Measurements from ENCODE around the gene PLCB1. TPM values are rescaled to one million over a fixed set of nuclear protein-coding genes. Genes with fewer than 3 reads are reported as not detected.
A peak's percentile ranks its signal among the peaks of the same experiment; 100 is the strongest.

The PLCB1 gene
- total RNA-seq, 1 donor from 2014 or later = 2.0 TPM

DNA sequence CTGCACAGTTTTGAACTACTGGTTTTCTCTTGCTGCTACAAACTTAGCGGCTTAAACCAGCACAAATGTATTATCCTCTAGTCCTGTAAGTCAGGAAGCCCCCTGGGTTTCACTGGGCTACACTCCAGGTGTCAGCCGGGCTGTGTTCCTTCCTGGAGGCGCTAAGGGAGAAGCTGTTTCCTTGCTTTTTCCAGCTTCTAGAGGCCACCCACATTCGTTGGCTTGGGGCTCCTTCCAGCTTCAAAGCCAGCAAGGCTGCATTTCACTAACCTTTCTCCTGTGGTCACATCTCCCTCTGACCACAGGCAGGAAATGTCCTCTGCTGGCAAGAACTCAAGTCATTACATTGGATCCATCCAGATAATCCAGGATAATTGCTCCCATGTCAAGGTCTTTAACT, 586.2 kb downstream of the PLCB1 start:
- DNase-seq (ENCODE audit: low read depth) = no peak

DNA sequence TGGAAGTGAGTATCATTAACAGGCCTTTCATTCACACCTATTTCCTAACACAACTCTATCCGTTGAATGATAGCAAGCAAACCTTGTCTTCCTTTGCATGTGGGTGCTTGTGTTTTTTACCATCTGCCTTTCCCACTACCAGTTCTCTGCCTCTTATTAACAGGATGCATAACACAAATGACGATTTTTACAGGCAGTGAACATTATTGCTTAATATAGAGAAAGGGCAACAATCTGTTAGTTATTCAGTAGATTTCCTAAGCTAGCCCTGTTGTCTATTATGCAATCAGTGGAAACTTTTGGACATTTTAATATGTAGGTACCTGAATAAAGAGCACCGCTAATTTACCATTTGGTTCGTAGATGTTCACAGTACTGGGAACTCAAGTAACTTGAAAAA, 588.0 kb downstream of the PLCB1 start:
- peak; percentile 78 for DNase-seq (ENCODE audit: low read depth)

DNA sequence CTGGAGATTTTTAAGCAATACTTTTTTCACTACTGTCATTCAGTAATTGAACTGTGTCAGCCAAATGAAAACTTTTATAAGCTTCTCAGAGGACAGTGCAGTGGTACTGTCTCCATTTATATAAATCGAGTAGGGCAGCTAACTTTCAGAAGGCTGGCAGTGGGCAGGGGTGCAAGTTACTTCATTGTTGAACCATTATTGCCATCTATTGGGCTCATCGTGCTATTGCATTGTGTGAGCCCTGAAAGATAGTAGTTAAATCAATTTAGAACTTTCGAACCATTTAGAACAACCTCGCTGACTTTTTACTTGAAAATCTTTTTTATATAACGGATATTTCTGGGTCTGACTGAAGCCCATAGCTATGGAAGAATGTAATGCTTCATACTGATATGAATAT, 589.0 kb downstream of the PLCB1 start:
- peak; percentile 58 for DNase-seq (ENCODE audit: low read depth)

DNA sequence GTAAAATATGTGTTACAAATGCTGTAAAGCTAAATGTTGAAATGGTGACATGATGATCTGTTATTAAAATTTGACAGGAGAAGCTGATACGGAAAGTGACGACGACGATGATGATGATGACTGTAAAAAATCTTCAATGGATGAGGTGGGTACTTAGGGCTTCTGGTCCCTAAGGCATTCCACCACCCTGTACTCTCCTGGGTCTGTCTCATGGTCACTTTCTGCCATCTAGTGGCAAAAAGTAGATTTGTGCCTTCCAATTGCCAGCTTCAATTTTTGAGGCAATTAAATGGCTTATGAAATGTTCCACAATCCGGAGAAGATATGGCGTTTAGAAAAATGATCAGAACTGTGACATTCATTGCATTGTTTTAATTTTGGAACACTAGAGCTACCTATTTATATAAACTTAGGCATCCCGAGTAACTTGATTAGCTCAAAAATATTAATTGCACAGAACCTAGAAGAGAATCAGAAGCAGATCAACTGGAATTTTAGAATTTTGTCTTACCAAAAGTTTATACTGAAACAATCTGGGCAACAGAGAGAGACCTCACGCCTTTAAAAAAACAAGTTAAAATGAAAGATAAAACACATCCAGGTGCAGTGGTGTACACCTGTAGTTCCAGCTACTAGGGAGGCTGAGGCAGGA, 590.3 kb downstream of the PLCB1 start:
- peak; percentile 68 for DNase-seq (ENCODE audit: low read depth)

DNA sequence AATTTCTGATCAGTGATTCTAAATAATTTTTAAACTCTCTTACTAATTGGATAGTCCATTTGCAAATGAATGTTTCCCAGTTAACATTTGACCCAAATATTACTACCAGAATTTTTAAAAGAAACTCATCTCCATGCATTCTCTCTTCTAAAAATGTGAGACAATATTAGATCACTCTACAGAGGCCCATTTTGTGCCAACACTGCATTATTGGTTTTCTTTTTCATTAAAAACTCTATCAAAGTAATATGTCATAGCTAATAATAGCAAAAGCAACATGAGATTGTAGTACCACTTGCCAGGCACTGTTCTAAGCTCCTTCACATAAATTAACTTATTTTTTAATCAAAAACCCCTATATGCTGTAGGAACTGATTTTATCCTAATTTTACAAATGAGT, 591.2 kb downstream of the PLCB1 start:
- DNase-seq (ENCODE audit: low read depth) = no peak

DNA sequence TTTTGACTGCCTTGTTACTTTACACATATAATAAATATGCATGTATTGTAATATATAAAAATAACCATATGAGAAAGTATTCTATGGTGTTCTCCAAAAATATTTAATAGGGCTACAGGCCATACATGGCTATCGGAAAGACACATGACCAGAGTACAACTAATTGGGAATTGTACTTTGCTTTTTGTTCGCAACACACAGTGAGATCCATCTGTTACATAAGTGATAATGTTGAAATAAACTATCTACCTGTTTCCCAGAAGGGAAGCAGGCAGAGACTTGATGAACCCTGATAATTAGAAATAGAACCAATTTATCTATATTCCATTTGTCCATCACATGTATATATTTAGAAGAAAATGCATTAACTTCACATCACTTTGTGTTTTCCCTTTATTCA, 592.8 kb downstream of the PLCB1 start:
- DNase-seq (ENCODE audit: low read depth) = no peak

DNA sequence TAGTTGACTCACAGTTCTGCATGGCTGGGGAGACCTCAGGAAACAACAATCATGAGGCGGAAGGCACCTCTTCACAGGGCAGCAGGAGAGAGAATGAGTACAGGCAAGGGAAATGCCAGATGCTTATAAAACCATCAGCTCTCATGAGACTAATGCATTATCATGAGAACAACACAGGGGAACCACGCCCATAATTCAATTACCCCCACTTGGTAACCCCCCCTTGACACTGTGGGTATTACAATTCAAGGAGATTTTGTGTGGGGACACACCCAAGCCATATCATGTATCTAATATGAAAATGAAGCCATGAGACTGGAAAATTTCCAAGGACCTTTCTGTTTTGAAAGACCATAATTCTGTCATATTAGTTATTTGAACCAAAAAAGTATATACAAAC, 594.4 kb downstream of the PLCB1 start:
- no peak for DNase-seq (ENCODE audit: low read depth)

DNA sequence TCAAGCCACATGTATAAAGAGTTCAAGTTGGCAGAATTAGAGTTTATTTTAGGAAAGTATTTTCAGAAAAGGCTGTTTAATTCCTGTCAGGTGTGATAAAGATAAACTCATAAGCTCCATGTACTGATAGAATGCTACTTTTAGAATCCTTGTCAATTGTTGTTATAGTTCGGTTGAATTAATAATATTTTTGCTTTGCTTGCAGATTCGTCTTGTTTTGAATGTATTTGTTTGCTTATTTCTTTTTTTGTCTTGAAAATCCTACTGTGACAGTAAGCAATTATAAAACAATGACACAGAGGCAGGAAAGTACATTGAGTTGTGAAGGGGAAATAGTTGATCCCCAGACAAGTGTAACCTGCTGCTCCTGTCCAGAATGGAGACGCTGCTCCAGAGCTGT, 602.9 kb downstream of the PLCB1 start:
- no peak for DNase-seq (ENCODE audit: low read depth)

DNA sequence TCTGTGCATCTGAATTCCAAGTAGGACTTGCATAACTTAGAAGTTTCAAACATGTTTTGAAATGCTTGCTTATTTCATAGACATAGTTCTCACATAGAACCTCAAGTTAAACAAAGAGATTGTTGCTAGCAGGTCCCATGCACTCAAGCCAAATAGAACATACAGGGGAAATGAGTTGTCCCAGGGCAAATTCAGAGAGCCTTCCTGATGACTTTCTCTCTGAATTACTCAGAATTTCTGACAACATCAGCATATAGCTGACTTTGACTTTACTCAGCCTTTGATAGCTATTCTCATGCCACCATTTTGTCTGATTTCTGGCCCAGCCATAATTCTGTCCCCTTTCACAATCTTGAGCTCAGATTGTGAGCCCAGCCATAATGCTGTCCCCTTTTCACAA, 603.6 kb downstream of the PLCB1 start:
- DNase-seq (ENCODE audit: low read depth) = no peak

DNA sequence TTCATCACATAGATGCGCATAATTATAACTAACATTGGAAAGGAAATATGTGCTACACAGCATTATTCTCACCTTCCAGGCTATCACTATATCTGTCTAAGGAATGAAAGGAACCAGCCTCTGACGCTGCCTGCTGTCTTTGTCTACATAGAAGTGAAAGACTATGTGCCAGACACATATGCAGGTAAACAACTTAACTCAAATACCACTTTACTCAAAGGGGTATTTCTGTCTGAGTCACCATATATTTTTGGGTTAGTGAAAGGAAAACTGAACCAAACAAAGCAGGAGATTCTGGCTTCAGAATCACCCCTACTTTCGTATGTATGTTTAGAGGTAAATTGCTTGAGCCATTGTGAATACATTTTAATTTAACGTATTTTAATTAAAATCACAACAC, 608.2 kb downstream of the PLCB1 start:
- DNase-seq (ENCODE audit: low read depth) = no peak

DNA sequence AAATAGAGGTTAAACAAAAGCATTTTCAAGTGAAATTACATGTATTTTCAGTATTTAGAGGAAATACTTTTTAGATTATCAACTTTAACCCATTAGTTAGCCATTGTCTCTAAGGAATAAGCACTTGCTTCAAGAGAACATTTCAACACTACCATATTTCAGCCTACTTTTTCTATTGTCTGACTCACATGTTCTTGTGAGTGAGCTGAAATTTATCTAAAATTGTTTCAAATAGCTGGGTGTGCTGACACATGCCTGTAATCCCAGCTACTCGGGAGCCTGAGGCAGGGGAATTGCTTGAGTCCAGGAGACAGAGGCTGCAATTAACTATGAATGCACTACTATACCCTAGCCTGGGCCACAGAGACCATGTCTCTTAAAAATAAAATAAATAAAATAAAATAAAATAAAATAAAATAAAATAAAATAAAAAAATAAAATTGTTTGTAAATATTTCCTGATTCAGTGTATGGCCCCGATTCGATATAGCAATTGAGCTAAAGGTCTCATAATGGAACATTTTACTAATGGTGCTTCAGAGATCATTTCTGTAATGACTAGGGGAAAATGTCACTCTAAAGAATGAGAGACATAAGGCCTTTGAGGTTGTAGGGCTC, 612.3 kb downstream of the PLCB1 start:
- DNase-seq (ENCODE audit: low read depth) = peak; percentile 47

DNA sequence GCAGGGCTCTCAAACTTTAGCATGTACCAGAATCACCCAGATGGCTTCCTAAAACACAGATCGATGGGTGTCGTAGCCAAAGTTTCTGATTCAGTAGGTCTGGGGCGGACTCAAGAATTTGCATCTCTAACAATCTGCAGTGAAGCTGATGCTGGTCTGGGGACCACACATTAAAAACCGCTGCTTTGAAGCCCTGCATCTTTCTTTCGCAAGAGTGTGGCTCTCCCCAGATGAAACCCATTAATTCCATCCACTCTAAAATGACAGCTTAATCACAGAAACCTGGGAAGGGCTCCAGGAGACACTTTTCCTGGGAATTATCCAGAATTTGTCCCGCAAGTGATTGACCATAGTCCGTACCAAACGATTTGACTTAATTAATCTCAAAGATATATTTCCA, 617.0 kb downstream of the PLCB1 start:
- DNase-seq (ENCODE audit: low read depth) = no peak

DNA sequence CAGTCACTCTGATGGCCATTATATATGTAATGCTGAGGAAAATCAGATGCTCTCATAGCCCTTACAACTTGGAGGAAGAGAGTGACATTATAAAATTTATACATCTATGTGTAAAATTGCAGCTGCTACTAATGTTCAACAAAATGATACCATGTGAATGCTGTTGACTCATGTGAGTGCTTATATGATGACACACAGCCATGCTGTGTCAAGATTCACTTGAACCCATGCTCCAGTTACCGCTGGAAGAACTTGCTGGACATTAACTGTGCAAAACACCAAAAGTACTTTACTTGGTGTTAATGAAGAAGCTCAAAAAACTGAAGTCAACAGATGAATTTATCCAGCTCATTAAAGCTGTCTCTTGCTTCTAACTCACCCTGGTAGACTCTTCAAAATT, 617.9 kb downstream of the PLCB1 start:
- peak; percentile 30 for DNase-seq (ENCODE audit: low read depth)

DNA sequence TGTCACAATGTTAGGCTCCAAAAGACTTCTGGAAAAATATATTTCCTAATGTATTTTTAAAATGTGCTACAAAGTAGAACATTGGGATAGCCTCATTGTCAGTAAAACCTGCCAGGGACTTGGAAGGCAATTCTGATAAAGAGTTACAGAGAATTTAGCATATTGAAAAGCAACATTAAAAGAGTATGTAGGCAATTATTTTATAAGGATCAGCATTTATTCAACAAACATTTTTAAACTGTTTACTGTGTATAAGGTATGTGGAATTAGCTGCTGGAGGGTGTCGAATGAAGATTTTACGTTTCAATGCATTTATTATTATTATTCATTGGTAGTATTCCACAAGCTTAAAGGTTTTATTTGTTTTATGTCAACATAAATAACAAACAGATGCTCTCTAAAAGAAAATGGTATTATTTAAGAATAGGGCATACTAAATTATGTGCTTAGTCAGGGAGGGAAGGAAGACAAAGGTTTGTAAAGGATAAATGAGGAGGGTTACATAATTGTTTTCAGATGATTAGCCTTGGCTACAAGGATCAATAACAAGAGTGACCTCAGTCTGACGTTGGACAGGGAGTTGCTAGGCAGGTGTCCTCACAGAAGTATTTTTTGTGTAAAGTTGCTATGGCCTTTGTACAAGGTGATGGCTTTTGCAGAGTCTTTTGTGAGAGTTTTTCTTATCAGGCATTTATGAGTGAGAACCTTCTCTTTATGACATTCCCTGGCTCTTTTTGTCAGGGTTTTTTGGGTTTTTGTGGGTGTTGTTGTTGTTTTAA, 623.5 kb downstream of the PLCB1 start:
- no peak for DNase-seq (ENCODE audit: low read depth)

DNA sequence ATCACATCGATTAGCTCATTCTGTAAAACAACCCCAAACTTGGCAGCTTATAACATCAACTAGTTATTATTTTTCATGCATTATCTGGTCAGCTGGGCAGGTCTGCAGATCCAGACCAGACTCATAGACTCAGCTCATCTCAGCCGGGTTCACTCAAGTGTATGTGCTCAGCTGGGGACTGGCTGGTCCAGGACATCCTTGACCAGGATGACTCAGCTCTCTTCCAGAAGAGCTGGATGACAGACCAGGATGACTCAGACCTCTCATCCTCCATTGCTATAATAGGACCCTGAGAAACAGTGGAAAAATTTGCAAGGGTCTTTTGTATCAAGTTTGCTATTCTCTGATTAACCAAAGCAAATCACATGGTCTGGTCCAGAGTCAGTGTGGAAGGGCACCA, 624.3 kb downstream of the PLCB1 start:
- DNase-seq (ENCODE audit: low read depth) = peak; percentile 88

DNA sequence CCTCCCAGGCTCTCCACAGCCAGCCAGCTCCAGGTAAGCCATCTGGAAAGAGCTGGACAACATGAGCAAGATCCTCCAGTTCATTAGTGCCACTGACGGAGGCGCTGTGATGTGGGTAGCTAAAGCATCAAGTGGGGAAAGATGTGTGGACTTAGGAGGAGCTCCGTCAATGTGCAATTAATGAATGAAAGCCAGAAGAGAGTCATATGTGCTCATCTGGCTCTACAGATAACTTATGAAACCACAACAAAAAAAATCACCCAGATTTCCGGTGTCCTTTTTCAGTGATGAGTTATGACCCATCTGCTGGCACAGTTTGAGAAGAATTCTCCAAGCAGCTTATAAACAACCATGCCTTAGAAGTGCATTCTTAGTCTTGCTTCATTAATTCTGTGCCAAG, 625.1 kb downstream of the PLCB1 start:
- DNase-seq (ENCODE audit: low read depth) = peak; percentile 65

DNA sequence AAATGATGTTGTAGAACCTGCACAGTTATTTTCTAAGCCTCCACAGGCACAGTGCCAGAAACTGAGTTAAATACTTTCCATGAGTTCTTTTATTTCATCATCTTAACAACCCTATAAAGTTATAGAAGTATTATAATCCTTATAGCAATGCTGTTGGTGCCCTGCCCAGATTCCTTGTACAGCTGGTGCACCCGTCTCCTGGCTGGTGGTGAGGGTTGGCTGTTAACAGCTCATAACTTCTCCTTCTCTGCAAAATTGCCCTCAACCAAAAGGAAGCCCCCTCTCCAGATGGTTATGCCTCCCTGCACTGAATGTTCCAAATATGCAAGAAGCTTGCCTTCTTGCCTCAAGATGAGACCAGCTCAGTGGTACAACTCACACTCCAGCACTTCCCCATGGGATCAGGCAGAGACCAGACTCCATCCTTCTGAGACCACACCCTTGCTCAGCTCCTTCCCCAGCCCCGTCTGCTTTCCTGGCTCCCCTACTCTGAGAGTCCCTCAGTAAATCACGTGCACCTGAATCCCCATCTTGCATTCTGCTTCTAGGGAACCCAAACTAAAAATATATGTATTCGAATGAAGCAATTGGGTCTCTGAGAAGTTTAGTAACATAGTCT, 632.4 kb downstream of the PLCB1 start:
- DNase-seq (ENCODE audit: low read depth) = no peak

DNA sequence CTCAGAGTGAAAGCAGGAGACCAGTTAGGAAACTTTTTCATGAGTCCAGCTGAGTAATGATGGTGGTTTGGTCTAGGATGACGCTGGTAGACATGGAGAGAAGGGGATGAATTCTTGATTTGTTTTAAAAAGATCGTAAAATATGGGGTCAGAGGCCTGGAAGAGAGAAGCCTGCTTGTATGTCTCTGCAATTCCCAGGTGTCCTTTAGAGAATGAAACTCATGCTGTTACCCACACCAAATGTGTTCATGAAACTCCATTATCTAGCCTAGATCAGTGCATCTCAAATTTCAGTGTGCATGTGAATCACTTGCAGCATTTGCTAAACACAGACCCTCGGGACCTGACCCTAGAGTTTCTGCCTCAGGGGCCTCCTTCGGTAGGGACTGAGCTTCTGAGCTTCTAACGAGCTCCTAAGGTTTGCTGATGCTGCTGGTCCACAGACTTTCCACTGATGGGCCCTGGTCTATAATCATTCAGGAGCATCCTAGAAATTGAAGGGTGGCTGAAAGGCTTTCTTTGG, 634.9 kb downstream of the PLCB1 start:
- DNase-seq (ENCODE audit: low read depth) = no peak

DNA sequence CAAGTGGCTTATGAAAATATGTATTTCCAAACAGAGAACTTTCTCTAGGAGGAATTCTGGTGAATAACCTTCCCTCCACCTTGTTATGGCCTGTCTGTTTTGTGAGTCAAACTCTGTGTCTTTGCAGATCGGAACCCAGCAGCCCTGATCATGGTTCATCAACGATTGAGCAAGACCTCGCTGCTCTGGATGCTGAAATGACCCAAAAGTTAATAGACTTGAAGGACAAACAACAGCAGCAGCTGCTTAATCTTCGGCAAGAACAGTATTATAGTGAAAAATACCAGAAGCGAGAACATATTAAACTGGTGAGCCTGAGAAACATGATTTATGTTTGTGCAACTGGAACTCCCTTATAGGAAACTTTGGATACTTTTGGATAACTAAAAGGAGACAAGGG, 642.3 kb downstream of the PLCB1 start:
- no peak for DNase-seq (ENCODE audit: low read depth)

DNA sequence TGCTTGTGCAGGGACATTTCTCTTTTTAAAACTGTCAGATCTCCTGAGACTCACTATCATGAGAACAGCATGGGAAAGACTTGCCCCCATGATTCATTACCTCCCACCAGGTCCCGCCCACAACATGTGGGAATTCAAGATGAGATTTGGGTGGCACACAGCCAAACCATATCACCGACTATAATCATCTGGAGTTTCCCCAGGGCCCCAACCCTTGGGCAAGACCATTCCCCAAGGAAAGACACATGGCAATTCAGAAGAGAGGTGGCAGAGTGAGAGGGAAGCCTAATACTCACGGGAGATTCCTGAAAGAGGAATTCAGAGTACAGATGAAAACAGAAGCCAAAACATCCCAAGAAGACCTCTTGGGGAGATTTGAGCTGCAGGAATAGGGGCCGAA, 645.8 kb downstream of the PLCB1 start:
- no peak for DNase-seq (ENCODE audit: low read depth)

DNA sequence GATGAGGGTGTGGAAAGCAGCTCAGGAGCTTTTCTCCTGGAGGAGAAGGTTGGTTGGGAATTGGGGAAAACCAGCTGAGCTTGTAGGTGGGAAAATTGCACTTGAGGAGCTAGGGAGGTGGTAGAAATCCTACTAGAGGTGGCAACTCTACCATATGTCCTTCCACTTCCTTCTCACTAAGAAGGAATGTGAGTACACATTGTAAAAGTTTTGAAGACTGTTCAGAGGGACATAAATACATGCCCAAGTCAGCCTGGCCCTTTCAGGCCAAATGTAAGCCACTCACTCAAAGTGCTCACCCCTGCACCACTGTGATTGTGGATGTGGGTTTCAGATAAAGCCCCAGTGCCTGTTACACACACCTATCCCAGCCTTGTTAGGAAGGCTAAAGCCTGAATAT, 646.3 kb downstream of the PLCB1 start:
- DNase-seq (ENCODE audit: low read depth) = no peak

DNA sequence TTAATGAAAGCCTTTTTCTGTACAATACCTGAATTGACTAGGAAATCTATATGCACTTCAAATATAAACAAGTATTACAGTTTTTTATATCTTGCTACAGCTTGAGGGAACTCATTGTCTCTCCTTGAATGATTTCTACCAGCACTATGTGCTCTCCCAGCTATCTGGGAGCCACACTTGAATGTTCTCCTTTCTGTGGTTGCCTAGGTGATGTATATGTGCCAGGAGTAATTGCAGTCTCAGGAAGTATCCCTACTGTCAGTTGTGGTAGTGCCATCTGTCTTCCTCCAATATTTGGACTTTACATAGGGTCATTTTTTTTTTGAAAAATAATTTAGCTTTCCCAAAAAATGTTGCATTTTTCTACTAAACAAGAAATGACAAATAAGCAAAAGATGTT, 648.8 kb downstream of the PLCB1 start:
- DNase-seq (ENCODE audit: low read depth) = no peak

DNA sequence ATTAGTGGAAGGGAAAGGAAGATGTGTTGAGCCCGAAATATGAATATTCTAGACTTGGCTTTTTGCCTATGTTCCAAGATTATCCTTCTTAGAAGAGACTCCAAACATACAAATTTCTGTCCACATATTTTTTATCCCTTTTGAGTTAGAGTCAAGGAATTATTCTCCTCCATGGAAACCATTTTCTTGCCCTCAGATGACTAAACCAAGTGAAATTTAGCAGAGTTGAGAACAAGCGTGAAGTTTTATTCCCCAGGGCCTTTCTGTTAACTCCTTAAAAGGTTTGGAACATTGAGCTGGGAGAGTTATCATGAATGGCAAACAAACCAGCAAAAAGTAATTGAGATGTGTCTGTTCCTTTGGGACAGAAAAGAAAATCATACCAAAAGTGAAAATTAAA, 650.7 kb downstream of the PLCB1 start:
- peak; percentile 54 for DNase-seq (ENCODE audit: low read depth)
